NCI-H460 (cell line): ENCODE measurements around the gene ARHGAP12. TPM values are rescaled to one million over a fixed set of nuclear protein-coding genes. Genes with fewer than 3 reads are reported as not detected.

ENCODE experiments used
- small RNA-seq, 2 experiments: library from RNA; depleted of rRNA; stranded (forward); fragments of <200 nt; gene quantifications; one replicate each; pipeline ENCODE3, GENCODE V24; 2014
- total RNA-seq: library from RNA; depleted of rRNA; stranded (reverse); fragments of >200 nt; shearing (Covaris generic); gene quantifications from 2 replicates; pipeline ENCODE4 v1.2.3, GENCODE V29; 2014; rRNA removed

The ARHGAP12 gene
- total RNA-seq, 1 experiment from 2014 or later = 35.9 TPM

Small RNA genes lying within 50 kb of the gene (small RNA-seq; reads per million reads assigned to genes)
- 0 reads per million in 2 experiments for gene RF00019

Other genes starting within 250 kb of the ARHGAP12 start
- gene KIF5B, start 127.6 kb upstream of the ARHGAP12 start, total RNA-seq = 115 and 135 TPM in 2 replicates